Inflammatory macrophage (primary cell): Measurements from ENCODE around the gene HCFC1R1.
A peak's percentile ranks its signal among the peaks of the same experiment; 100 is the strongest.

Source experiments
- DNase-seq, 2 donors: peaks; one replicate each; pipeline ENCODE4 v3.0.0-alpha.2; 2020 to 2022

Gene HCFC1R1

DNA sequence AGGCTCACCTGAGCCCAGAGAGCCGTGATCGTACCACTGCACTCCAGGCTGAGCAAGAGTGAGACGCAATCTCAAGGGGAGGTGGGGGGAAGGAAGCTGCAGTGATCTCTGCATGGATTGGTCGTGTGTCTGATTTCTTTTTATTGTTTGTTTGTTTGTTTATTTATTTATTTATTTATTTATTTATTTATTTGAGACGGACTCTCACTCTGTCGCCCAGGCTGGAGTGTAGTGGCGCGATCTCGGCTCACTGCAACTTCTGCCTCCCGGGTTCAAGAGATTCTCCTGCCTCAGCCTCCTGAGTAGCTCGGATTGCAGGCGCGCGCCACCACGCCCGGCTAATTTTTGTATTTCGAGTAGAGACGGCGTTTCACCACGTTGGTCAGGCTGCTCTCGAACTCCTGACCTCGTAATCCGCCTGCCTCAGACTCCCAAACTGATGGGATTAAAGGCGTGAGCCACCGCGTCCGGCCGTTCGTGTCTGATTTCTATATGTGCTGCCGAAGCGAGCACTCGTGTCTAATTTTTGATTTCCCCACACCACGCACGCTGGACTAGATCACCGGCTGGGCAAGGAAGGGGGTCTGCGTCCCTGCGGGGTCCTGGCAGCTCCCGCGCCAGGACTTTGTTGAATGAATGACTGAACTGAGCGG lies 4.0 kb downstream of the HCFC1R1 start:
- DNase-seq, result no peak

DNA sequence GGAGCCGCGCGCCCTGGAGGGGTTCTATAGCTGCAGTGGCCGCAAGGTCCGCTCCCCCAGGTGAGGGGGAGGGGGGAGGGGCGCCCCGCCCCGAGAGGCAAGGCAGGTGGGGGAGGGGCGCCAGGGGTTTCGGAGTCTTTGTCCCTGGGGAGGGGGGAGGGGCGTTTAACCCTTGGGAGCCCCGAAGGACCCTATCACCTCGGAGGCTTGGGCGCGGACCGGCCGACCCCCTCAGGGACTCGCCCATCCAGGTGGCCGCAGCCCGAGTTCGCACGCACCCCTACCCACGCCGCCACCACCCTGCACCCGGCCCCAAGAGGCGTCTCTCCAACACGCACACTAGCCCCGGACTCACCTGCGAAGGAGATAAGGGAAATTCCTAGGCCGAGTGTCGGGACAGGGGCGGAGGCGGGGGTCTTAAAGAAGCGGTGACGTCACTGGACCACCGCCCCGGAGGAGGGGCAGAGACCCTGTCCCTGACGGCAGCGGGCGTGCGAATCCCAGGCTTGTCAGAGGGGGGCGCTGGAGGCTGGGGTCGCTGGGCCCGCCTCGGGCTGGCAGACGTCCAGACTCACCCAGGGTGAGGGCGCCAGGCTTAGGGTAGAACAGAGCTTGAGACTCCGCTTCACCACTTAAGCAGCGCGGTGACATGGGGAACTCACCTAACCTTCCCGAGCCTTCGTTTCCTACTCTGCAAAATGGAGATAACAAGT lies 5.8 kb downstream of the HCFC1R1 start, which contains the start of gene CLDN6:
TSS of gene CLDN6 (minus strand) at position 390 of the 713 bp plus-strand sequence. CDS start 2,162 bp downstream, outside the sequence.
- peak in 1 of 2 donors; percentile 13 for DNase-seq

DNA sequence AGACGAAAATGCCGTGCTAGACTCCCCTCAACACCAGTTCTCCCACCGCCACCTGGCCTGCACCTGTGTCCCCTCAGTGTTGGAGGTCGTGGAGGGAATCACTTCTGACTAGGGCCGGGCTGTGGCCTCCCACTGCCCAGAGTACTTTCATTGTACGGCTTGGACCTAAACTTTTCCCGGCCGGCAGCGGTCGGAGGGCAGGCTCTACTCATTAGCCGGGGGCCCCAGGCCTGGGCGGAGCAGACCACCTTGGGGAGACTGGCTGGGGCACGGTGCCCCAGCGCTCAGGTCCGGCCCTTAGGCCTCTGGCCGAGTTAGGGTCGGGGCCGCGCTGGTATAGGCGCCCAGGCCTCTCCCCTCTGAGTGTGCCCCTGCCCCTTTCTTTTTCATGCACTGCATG lies 6.4 kb downstream of the HCFC1R1 start:
- no peak for DNase-seq

DNA sequence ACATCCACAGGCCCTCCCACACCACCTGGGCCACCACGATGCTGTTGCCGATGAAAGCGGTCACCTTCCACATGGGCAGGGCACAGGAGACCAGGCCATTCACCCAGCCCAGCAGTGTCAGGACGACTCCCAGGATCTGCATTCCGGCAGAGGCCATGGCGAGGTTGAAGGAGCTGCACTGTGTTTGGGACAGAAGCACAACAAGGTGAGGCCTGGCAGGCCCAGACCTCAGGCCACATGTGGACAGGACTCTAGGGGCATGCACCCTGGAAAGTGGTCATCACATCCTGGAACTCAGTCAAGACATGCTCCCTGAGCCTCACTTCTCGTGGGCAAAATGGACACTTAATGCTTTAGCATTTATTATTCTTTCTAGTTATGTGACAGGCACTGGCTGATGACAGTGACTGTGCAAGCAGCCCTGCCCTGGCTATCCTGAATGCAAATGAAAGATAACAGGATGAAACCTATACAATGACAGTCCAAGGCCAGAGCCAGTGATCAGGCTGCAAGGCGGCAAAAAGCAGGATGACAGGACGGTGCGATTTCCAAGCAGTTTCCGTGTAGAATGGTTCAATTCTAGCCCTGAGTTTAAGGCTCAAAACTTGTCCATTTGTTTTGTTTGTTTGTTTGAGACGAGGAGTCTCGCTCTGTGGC lies 7.7 kb downstream of the HCFC1R1 start:
- DNase-seq, result no peak

DNA sequence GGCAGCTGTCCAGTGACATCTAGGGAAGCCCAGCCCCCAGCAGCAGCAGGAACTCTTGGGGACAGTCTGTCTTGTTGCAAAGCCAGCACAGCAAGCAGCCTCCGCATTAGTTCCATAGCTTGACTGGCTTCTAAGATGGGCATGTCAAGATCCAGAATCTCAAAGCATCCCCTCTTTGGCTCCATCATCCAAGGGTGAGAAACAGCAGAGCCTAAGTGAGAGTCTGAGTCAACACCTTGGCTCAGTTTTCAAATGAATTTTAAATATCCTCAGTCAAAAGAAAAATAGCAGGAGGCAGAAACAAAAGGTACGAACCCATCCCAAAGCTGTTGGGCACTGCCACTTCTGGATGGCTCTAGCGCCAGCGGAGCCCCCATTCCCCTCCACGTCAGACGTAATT lies 8.8 kb downstream of the HCFC1R1 start:
- DNase-seq, result no peak

DNA sequence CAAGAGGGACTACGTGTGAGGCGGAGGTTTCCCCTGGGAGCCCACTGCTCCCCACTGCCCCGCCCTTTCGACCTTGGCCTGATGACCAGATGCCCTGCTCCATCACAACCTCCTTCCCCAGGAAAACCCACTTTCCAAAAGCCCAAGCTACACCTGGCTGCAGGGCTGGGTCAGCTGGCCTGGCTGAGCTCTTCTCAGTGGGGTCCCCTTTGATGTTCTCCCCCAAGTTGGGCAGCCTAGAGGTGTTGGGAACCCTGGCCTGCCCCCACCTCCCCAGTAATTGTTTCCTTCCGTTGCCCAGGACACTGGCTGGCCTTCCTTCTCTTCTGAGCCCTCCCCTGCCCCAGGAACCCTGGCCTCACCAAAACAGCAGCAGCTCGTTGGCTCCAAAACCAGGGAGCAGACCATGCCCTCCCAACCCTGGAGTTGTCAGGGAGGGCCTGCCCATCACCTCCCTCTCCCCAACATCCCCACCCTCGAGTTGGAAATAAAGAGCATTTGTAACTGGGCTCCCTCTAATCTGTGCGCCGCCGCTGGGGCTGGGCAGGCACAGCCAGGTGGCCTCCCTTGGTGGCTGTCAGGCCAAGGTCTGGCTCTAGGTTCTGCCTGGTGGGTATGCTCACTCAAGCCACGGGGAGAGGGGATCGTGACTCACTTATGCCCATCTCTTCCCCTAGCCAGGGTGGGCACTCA lies 9.6 kb downstream of the HCFC1R1 start:
- no peak for DNase-seq

DNA sequence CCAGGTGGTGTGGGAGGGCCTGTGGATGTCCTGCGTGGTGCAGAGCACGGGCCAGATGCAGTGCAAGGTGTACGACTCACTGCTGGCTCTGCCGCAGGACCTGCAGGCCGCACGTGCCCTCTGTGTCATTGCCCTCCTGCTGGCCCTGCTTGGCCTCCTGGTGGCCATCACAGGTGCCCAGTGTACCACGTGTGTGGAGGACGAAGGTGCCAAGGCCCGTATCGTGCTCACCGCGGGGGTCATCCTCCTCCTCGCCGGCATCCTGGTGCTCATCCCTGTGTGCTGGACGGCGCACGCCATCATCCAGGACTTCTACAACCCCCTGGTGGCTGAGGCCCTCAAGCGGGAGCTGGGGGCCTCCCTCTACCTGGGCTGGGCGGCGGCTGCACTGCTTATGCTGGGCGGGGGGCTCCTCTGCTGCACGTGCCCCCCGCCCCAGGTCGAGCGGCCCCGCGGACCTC lies 10.2 kb downstream of the HCFC1R1 start:
- DNase-seq, result no peak

DNA sequence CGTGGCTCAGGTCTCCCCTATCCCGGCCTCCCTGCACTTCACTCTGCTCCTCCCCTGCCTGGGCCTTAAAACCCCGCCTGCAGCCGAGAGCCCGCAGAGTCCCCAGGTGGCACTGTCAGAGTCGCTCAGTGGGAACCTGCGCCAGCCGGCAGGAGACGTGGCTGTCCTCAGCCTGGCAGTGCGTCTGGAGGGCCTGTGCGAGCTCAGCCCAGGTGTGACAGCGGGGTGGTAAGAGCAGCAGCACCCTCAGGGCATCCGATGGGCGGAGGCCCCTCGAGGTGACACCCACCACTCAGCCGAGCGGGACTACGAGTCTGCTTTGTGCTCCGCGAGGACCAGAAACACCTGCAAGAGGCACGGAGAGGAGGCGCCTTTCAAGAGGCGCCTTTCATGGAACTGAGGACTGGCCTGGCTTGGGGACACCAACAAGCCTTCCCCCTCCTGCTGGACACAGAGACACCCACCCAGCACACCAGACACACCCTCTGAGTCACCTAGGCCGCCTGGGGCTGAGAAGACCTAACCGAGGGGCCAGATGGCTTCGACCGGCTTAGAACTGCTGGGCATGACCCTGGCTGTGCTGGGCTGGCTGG lies 10.8 kb downstream of the HCFC1R1 start, which contains the start of gene CLDN9:
TSS of gene CLDN9 (plus strand) at position 96 of the 593 bp plus-strand sequence. CDS start at position 536, 440 bp downstream.
- no peak for DNase-seq

DNA sequence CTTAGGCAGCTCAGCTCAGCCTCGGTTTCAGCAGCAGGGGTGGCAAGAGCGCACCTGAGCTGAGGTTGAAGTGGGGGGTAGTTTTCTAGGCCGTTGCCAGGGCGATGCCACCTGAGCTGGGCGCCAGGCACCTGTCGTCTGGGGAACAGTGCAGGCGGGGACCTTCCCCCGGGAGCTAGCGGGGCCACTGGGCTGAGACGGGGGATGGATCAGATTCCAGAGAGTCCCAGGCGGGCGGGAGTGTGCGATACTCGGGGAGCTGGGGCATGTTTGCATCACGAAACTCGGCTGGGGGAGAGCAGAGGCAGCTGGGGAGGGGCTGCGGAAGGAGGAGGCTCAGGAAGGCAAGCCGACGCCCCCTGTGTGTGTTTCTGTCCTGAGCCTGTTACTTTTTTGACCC lies 11.5 kb downstream of the HCFC1R1 start:
- DNase-seq, result no peak

DNA sequence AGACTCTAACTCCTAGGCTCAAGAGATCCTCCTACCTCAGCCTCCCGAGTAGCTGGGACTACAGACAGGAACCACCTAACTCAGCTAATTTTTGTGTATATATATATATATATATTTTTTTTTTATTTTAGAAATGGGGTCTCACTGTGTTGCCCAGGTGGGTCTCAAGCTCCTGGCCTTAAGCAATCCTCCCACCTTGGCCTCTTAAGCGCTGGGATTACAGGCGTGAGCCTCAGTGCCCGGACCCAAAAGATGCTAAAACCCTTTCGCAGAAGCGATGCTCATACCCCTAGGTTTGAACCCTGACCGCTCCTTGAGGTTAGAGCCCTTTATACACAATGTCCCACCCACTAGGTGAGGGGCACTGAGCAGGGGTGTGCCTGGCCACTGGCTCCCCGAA lies 13.2 kb downstream of the HCFC1R1 start:
- no peak for DNase-seq

DNA sequence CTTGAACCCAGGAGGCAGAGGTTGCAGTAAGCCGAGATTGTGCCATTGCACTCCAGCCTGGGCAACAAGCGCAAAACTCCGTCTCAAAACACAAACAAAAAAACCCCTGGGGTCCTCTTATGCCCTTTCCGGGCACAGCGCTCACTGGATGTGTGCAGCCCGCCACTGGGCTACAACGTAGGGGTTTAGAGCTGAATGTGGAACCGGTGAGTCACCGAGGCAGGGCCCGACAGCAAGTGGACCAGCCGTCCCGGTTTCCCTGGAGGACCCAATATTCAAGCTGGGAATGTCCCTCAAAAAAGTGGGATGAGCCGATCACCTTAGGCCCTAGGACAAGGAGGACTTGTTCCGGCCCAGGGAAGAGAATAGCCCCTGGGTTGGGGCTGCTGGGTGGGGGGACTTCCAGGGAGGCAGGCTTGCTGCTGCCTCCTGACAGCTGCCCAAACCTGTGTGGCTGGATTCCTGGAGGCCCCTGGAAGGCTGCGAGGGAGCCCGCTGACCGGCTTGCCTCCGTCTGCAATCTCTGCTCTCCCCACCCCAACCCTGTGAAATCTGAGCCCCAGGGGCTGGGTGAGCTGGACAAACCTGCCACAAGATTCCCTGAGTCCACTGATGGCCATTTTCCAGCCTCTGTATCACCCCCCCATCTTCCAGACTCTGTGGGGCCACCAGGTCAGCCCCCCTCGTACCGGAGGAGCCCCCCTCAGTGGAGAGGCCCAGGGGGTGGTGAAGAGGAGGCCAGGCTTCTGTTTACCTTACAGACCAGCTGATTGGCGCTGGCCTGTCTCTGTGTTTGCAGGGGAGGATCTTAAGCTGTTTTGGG lies 14.0 kb downstream of the HCFC1R1 start:
- no peak for DNase-seq

DNA sequence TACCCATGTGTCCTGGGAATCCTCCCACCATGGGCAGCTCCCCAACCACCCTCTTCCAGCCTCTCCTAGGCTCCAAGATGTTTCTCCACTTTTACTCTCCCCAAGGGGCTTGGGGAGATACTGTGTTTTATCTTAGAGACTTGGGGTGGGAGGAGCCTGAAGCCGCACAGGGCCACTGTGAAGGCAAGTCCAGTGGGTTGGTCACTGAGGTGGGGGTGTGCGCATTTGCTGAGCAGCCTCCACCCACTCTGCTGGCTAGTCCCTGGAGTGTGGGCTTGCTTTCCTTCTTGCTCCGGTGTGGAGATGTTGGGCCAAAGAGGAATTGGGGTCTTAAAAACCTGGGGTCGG lies 15.1 kb downstream of the HCFC1R1 start:
- DNase-seq, result peak in 1 of 2 donors; percentile 35

DNA sequence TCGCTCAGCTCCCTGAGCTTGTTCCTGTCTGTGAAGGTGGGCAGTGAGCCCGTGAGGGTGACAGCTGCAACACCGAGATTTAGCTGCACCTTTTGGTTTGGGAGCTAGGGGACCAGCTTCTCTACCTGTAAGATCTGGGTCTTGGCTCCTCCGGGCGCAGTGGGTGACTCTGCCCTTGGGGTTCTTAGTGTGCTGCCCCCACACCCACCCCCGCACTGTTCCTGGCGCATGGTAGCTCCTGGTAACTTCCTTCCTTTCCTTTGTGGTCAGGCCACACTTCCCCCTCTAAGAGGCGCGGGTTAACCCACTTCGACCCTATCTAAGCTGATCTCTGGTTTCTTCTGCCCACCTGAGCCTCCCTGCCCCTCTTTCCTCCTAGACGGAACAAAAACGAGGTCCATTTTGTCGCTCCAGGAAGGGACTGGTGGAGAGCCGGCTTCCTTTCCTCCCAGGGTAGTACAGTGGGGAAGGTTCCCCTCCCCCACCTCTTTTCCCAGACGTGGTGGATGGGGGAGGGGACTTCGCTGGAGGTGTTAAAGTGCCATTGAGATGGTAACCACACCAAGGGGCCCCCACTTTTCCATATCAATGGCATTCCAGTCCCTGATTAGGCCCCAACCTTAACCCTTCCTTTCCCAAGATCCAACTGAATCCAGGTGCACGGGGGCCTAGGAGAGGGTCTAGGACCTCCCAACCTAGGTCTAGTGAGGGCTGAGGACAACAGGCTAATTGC lies 15.6 kb downstream of the HCFC1R1 start:
- peak; percentile 67 to 84 for DNase-seq

DNA sequence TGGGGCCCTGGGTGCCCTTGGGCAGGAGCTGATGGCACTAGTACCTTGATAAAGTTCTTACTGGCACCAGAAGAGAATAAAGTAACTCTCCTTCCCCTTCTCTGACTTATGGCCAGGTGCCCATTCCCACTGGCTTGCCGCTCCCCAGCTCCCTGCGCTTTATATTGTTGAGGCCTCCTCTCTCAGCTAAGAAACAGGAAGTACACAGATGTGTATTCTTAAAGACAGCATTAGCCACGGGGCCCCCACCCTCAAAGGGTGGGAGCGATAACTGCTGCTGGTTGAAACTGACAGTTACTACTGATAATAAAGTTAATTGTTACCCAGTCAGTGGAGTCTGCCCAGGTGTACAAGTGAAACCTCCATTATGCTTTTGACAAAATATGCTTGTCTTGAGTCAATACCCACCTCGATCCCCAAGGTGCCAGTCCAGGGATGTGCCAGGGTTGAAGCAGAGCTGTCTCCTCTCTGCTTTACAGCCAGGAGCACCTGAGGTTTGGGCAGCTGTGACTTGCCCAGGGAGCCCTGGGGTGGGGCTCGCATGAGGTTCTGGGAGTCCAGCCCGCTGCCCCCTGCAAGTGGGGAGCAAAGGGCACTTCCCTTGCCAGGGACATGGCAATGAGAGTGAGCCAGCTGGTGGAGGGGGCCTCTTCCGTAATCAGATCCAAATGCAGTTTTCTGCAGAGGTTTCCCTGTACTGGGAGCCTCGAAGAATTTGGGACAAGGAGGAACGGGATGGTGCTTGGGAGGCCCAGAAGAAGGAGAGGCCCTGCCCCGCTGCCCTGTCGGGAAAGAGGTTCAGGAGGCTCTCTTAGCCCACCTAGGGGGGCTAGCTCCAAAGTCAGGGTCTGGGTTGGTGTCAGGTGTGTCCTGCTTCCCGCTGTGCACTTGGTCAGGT lies 16.4 kb downstream of the HCFC1R1 start:
- peak; percentile 16 to 42 for DNase-seq

DNA sequence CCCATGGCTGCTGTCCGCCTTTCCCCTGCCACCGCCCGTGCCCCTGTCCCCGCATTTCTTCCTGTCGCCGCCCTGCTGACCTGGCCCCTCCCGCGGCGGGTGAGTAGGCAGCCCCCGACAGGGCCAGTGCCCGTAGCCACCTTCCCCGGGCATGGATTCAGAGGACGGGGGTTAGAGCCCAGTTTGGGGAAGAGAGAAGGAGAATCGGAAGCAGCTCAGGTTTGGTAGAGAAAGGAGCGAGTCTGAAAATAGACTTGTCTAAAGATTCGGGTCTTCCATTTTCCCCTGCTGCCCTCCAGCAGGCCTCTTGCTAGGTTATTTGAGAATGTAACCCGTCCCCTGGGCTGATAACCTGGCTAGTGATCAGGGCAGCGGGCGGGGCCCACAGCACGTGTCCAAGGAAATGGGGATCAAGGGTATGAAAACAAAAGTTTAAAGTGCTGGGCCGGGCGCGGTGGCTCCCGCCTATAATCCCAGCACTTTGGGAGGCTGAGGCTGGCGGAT lies 18.9 kb downstream of the HCFC1R1 start:
- peak in 1 of 2 donors; percentile 46 for DNase-seq

DNA sequence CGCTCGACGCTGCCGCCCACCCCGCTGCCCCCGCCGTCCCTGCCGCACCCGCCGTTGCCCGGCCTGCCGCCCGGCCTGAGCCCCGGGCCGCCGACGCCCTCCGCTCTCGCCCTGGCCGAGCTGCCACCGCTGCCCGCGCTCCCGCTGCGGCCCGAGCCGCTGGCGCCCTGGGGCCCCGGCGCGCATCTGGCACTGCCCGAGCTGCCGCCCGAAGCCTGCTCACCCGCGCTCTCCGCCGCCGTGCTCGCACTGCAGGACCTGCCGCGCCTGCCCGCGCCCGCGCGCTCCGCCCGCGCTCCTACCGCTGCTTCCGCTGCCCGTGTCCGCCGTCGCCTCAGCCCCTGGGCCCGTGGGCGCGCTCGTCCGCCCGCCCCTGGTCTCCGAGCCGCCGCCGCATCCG lies 19.4 kb downstream of the HCFC1R1 start:
- DNase-seq, result peak in 1 of 2 donors; percentile 42

DNA sequence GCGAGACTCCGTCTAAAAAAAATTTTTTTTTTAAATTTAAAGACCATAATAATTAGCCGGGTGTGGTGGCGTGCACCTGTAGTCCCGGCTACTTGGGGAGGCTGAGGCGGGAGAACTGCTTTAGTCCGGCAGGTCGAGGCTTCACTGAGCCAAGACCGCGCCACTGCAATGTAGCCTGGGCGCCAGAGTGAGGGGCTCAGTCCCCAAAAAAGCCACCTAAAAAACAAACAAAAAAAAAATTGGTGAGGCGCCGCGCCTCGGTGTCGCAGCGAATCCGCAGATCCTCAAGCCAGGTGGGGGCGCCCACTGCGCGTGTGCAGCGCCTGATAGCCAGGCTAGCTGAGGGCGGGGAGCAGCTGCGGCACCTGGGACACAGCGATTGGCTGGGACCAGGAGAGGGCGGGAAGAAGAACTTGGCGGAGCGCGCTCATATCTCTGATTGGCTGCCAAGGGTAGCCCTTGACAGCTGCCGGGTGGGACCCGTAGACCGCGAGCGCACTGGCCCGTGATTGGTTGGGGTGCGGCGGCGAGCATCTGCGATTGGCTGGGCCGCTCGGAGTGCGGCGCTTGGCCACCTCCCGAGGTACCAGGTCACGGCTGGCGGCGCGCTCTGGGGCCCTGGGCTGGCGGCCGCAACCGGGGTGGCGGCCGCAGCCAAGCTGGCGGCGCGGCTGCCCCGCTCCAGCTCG lies 20.0 kb downstream of the HCFC1R1 start:
- peak; percentile 99 to 100 for DNase-seq

DNA sequence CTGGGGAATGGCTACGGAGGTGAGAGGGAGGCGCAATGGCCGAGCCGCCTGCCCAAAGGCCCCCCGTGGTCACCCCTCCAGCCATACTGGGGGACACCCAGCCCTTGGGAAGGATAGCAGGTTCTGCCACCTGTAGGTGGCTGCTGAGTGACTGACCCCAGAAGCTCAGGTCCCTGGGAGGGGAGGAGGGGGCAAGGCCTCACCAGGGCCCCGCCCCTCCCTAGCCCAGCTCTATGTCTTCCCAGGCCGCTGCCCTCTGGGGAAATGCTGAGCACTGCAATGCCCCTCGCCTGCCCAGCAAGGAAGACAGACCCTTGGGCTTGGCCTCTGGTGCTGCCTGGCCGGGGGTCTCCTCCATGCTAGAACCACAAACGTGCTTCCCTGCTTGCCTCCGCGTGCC lies 22.4 kb downstream of the HCFC1R1 start:
- no peak for DNase-seq

DNA sequence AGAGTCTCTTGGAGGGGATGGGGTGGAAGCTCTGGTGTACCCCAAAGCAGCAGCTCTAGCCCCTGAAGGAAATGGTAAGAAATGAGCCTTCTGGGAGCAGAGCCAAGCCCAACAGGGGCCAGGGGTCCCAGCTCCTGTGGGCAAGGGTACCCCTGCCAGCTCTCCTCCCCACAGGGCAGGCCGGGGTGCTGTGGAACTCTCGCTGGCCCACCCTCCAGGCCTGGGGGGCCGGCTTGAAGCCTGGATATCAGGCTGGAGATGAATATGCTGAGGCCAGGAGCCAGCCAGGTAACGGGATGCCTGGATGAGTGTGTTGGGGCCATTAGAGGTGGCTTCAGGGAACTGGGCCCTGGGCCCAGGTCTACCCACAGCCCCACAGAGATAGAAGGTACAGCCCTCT lies 23.2 kb downstream of the HCFC1R1 start:
- no peak for DNase-seq
